Ovary (tissue), 9 donors: Measurements from ENCODE around the gene CRB2. TPM values are rescaled to one million over a fixed set of nuclear protein-coding genes. Genes with fewer than 3 reads are reported as not detected.

Source experiments
- DNase-seq, 5 donors: peaks; one replicate each; pipeline ENCODE4 v3.0.0-alpha.2; 2019 to 2020
- H3K27ac ChIP-seq, 2 donors: fragments of 200-600 bp; one replicate each; pipeline versions ENCODE4 v1.5.1 to v1.8.0; 2019 to 2022
- H3K27me3 ChIP-seq: fragments of 200-600 bp; one replicate; pipeline ENCODE4 v1.8.0; 2022
- H3K36me3 ChIP-seq: fragments of 200-600 bp; sonication (generic); one replicate; pipeline ENCODE4 v1.5.1; 2019
- H3K4me1 ChIP-seq: one replicate; pipeline ENCODE4 v1.8.1; 2013; ENCODE audit warnings: mild to moderate bottlenecking, moderate library complexity; ENCODE audit not compliant: insufficient read depth
- H3K4me3 ChIP-seq: fragments of 200-600 bp; sonication (generic); one replicate; pipeline ENCODE4 v1.5.1; 2017
- H3K9me3 ChIP-seq, 2 donors: fragments of 200-600 bp in 1 of 2; sonication (generic) in 1 of 2; one replicate each; pipeline versions ENCODE4 v1.5.1 to v1.8.1; 2013 to 2019; ENCODE audit warnings: mild to moderate bottlenecking in 1 of 2, moderate library complexity in 1 of 2
- CTCF ChIP-seq, 3 donors: fragments of 450-650 bp in 2 of 3; fragments of 200-600 bp in 1 of 3; IDR thresholded peaks; one replicate each; pipeline versions ENCODE4 v1.5.1 to v1.8.0; 2016 to 2022; ENCODE audit warnings: antibody characterized with exemption in 3 of 3, mild to moderate bottlenecking in 1 of 3
- EP300 ChIP-seq: sonication (generic); formaldehyde crosslinking; IDR thresholded peaks from one replicate; pipeline ENCODE4 v1.6.1; 2017; ENCODE audit warnings: antibody characterized with exemption
- POLR2A ChIP-seq: fragments of 450-650 bp; IDR thresholded peaks from one replicate; pipeline ENCODE4 v1.6.1; 2017; ENCODE audit warnings: antibody characterized with exemption, mild to moderate bottlenecking, moderate library complexity
- WGBS, 3 donors: extraction: QIAGEN DNeasy Blood & Tissue Kit in 1 of 3; methylation state at CpG; one replicate each; pipeline versions ENCODE4 v1.1.5 to v1.1.7; 2013 to 2017; 5-methylcytosine and 5-hydroxymethylcytosine counted together
- intact Hi-C, 4 donors: fragments of 100-400 bp; cut with DNase I; formaldehyde crosslinking; loops; one replicate each; pipeline versions ENCODE4 v1.11.0 to v1.15.1; 2022 to 2023
- polyA plus RNA-seq, 2 donors: library from polyadenylated mRNA; stranded (reverse); fragments of 200-250 nt in 1 of 2; fragments of 350-450 nt in 1 of 2; fragmentation: Illumina TruSeq in 1 of 2; extraction: RNeasy Lipid Tissue Mini Kit (QIAGEN cat#74804) in 1 of 2; gene quantifications; one replicate each; pipeline ENCODE4 v1.2.3, GENCODE V29; 2013 to 2014
- total RNA-seq, 7 donors: library from RNA; depleted of rRNA in 2 of 7; stranded (reverse); fragments of >200 nt in 2 of 7; fragmentation: NEBNext Ultra II Directional in 3 of 7; extraction: Animal tissue kit (Norgen Biotek cat#: 25700) in 3 of 7; gene quantifications; one replicate each; pipeline versions ENCODE4 v1.1.0 to v1.2.4, GENCODE V29; 2016 to 2023
- donor health status: DM: no; HTN: no; CAD: no; lungs with moderate emphysema.
- donor health status: DM: no; HTN: no; CAD: no.
- donor health status: Bipolar disorder and iron deficiency.
- donor health status: DM: yes; HTN: yes; CAD: no.
- donor health status: DM: no; HTN: no; CAD: no.
- donor health status: DM: yes; HTN: yes; CAD: no.

CRB2 gene
- total and polyA plus RNA-seq, 9 donors, result 0.13 to 20.4 (median 0.48) TPM

- Histone ChIP-seq H3K4me1 (peaks cover 4% of the 10 kb centered on the region), H3K36me3 (no peaks in the 10 kb centered on the region), H3K4me3 (no peak overlapping the region), H3K9me3 (no peaks in the 10 kb centered on the region), H3K27me3 (no peaks in the 10 kb centered on the region), H3K27ac (no peak overlapping the region)
- TF ChIP-seq CTCF (IDR thresholded peaks at IDR 0.05) (no peak), EP300 (no peak)
- intact Hi-C loops, result no loop called here
- WGBS, 3 donors, result 48 to 57% (median 51%) methylated on average over 8 of the region's 8 CpGs
- DNase-seq, result peak in 1 of 5 donors; percentile 27
Observed at GRCh38 chr9:123423311-123423640, 67.3 kb downstream of the CRB2 start.

- peak in 1 of 5 donors; percentile 20 for DNase-seq
- no peaks in the 10 kb centered on the region for H3K9me3 ChIP-seq
- H3K27ac ChIP-seq, result no peak overlapping the region
- H3K4me3 ChIP-seq, result no peak overlapping the region
- H3K27me3 ChIP-seq, result no peaks in the 10 kb centered on the region
- 94 to 97% (median 96%) methylated on average over 5 of the region's 5 CpGs for WGBS, 3 donors
- no peaks in the 10 kb centered on the region for H3K36me3 ChIP-seq
- intact Hi-C loops, result no loop called here
- TF ChIP-seq EP300, result no peak
- TF ChIP-seq CTCF (IDR thresholded peaks at IDR 0.05), result no peak
- TF ChIP-seq POLR2A, result no peak
- peaks cover 4% of the 10 kb centered on the region for H3K4me1 ChIP-seq
Observed at GRCh38 chr9:123424131-123424530, 68.1 kb downstream of the CRB2 start.

DNA sequence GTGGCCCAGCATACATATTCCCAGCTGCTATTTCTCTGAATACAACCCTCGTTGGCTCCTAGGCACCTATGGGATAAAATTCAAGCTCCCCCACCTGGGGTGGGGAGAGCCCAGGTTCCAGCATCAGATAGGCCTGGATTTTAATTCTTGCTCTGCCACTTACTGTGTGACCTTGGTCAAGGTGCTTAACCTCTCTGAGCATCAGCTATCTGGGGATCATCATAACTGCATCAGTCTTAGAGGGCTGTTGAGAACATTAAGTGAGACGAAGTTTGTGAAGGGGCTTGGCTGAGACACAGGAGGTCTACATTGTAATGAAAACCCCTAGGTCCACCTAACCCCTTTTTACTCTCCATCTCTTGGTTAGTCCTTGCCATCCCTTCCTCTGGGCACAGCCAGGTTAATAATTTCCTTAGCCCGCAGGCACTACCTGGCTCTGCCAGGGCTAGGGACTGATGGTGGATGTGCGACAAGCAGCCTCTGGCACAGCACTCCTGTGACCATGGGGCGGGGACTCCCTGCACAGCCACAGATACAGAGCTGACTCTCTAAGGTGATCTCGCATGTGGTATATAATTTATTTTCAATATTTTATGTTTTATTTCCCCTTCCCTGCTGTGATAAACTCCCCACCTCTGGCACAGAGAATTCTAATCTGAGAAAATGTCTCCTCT is 68.7 kb downstream of the CRB2 start:
- H3K9me3 ChIP-seq, result no peaks in the 10 kb centered on the region
- DNase-seq, result no peak
- H3K36me3 ChIP-seq, result no peaks in the 10 kb centered on the region
- no peak overlapping the region for H3K4me3 ChIP-seq
- WGBS, 3 donors, result 93 to 96% (median 95%) methylated on average over 6 of the region's 6 CpGs
- H3K4me1 ChIP-seq, result peaks cover 4% of the 10 kb centered on the region
- intact Hi-C loops, result no loop called here
- no peaks in the 10 kb centered on the region for H3K27me3 ChIP-seq
- H3K27ac ChIP-seq, result no peak overlapping the region
- no peak for TF ChIP-seq POLR2A
- no peak for TF ChIP-seq CTCF (IDR thresholded peaks at IDR 0.05)
- no peak for TF ChIP-seq EP300

GRCh38 chr9:123425261-123425821 is 69.3 kb downstream of the CRB2 start:
- Histone ChIP-seq H3K4me1 (peaks cover 4% of the 10 kb centered on the region), H3K27ac (no peak overlapping the region), H3K4me3 (no peak overlapping the region), H3K27me3 (no peaks in the 10 kb centered on the region), H3K9me3 (no peaks in the 10 kb centered on the region), H3K36me3 (no peaks in the 10 kb centered on the region)
- DNase-seq, result peak in 1 of 5 donors; percentile 25
- intact Hi-C loops, result no loop called here
- 88 to 92% (median 91%) methylated on average over 20 of the region's 20 CpGs for WGBS, 3 donors
- no peak for TF ChIP-seq POLR2A
- no peak for TF ChIP-seq EP300
- TF ChIP-seq CTCF (IDR thresholded peaks at IDR 0.05), result no peak
